Measurements from ENCODE around the gene ZDHHC8.

ZDHHC8 gene

DNA sequence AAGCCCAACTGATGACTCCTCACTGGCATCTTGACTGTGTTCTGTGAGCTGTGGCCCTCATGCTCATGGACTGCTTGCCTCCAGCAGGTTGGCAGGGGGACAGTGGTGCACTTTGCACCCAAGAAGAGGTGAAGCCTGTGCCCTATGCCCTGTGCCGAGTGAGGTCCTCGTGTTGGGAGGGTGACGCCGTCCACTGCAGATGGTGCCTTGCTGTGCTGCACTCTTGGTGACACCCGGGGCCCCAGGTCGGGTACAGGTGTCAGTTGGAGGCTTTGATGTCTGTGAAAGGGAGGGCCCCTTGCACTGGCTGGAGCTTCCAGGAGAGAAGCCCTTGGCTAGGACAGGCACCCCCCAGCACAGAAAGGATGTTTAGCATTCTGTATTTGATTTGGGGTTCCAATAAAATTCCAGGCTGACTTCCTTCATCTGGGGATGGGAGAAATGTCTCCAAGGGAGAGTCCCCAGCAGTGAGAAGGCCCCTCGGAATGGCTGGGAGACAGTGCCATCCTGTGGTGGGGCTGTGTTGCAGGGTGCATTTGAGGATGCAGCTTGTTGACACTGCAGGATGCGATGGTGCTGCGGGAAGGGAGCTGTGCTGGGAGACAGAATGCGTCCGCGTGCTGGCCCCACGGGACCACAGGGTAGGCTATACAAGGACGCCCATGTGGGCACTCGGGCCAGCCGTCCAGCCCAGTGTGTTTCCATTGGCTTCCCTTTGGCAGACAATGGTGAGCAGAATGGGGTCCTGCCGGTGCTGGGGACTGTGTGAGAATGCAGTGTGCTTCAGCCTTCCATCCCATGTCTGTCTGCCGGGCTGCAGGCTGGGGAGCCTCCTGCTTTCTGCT is 2.5 kb upstream of the ZDHHC8 start:
- no peak for DNase-seq (ENCODE audit: low read depth)
- H3K4me3 ChIP-seq (ENCODE audit: low read depth, low read length), result no peak overlapping the region
- TF ChIP-seq CTCF (IDR thresholded peaks at IDR 0.05; ENCODE audit: control insufficient read depth, extremely low read depth, insufficient read depth), result peak; percentile 31

DNA sequence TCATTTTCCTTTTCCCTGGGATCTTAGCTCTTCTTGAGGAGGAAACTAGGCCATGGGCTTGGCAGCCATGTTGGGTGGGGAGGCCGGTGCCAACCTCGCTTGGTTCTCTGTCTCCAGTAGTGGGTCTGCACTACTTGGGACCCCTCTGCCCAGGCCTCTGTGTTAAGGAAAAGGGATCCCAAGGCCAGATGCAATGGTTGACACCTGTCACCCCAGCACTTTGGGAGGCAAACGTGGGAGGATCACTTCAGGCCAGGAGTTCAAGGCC is 1.9 kb upstream of the ZDHHC8 start:
- no peak overlapping the region for H3K4me3 ChIP-seq (ENCODE audit: low read depth, low read length)
- DNase-seq (ENCODE audit: low read depth), result no peak
- no peak for TF ChIP-seq CTCF (IDR thresholded peaks at IDR 0.05; ENCODE audit: control insufficient read depth, extremely low read depth, insufficient read depth)

- no peak for DNase-seq (ENCODE audit: low read depth)
- peak; percentile 48 for TF ChIP-seq CTCF (IDR thresholded peaks at IDR 0.05; ENCODE audit: control insufficient read depth, extremely low read depth, insufficient read depth)
- H3K4me3 ChIP-seq (ENCODE audit: low read depth, low read length), result no peak overlapping the region
Measured at GRCh38 chr22:20130319-20130718, 1.3 kb upstream of the ZDHHC8 start.

- DNase-seq (ENCODE audit: low read depth), result no peak
- H3K4me3 ChIP-seq (ENCODE audit: low read depth, low read length), result peak overlapping the region; percentile 72
- no peak for TF ChIP-seq CTCF (IDR thresholded peaks at IDR 0.05; ENCODE audit: control insufficient read depth, extremely low read depth, insufficient read depth)
Measured at GRCh38 chr22:20130731-20131596, 640 bp upstream of the ZDHHC8 start.

- peak overlapping the region; percentile 77 for H3K4me3 ChIP-seq (ENCODE audit: low read depth, low read length)
- no peak for DNase-seq (ENCODE audit: low read depth)
- TF ChIP-seq CTCF (IDR thresholded peaks at IDR 0.05; ENCODE audit: control insufficient read depth, extremely low read depth, insufficient read depth), result no peak
Measured at GRCh38 chr22:20131859-20132685, 468 bp downstream of the ZDHHC8 start.

- peak overlapping the region; percentile 77 for H3K4me3 ChIP-seq (ENCODE audit: low read depth, low read length)
- DNase-seq (ENCODE audit: low read depth), result no peak
- TF ChIP-seq CTCF (IDR thresholded peaks at IDR 0.05; ENCODE audit: control insufficient read depth, extremely low read depth, insufficient read depth), result no peak
Measured at GRCh38 chr22:20132686-20133246, 1.2 kb downstream of the ZDHHC8 start.
